GM19463 (cell line): ENCODE data around the gene STOML1.
"Not testable (repeated sequence)": the region's sequence is repeated elsewhere in the genome, so short reads cannot be mapped to it uniquely, and the experiment has no call there.

Experiments used
- ATAC-seq: cut with Tn5 transposase; IDR thresholded peaks from one replicate; pipeline ENCODE4 v1.9.1; 2021; ENCODE audit warnings: mild to moderate bottlenecking, moderate library complexity; ENCODE audit not compliant: unreplicated experiment

The STOML1 gene

DNA sequence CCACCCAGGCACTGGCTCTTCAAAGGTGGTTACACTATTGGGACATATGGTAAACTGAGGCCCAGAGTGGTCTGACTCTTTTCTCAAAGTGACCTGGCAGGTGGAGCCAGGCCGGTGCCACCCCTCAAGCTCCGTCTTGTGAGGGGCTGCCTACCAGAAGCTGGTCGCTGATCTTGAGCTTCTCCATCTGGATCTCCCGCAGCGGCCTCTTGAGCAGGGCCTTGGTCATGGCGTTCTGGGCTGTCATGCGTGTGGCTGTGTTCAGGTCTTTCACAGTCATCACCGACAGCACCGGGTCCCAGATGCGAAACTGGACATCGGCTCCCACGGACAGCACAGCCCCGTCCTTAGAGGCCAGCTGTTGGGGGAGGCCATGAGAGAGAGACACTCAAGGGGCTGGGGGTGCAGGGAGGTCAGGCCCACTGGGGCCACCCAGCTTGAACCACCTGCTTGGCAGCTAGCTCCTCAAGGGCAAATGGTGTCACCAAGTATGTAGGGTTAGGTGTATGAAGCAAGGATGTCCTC lies 3.6 kb downstream of the STOML1 start:
- ATAC-seq, result no peak

DNA sequence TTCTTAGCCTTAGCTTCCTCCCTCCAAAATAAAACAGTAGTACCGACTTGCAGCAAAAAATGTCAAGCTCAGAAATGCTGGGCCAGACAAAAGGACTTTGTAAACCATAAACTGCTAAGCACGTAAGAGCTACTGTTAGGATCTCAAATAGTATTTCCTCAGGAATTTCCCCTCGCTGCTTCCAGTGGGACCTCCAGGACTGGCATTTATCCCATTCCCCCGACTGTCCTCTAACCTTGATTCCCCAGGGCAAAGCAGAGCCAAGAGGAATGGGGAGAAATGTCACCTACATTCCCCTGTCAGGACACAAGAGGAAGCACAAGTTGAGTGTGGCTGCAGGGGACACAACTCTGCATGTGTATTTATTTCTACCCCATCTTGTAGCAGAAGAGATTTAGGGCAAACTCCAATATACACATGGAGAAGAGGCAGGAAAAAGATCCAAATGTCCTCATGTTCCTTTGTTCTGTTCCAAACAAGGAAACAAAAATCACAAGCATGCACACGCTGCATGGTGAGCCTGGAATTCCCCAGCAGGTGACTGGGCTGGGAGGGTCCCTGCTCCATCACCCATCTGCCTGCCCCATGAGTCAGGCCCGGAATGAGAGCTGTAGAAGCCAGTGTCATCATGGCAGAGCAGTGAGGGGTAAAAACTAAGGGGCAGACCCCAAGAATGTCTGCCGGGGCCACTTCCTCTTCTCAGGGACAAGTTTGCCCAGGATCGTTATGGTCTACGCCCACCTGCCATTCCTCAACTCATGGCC lies 4.2 kb downstream of the STOML1 start:
- ATAC-seq, result no peak

DNA sequence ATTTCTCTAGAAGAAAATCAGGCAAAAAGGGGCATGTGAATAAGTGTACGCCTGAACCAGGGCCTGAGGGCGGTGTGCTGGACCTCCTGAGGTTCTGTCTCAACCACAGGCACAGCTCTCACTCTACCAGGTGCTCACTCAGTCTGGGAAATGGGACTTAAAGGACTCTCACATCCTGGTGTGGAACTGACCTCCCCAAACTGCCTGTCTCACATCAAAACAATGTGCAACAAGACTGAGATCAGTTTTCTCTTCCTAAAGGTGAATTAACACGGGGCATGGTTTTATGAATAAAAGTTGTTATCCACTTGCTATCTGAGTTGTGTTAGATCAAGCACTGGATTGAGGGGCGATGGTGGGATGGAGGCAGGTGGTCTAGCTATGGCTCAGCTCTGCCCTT lies 4.8 kb downstream of the STOML1 start:
- ATAC-seq, result no peak

DNA sequence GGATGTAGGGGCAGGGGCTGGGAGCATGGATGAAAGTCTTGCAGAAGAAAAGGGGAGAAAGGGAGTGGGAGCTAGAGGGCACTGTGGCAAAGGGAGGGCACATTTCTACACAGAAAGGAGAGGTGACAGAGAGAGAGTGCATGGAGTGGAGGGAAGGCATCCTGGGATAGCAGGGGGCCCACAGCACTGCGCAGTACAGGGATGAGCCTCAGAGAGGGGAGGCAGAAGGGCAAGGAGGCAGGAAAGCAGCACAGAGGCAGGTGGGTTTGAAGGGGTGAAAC lies 5.4 kb downstream of the STOML1 start:
- ATAC-seq, result no peak

DNA sequence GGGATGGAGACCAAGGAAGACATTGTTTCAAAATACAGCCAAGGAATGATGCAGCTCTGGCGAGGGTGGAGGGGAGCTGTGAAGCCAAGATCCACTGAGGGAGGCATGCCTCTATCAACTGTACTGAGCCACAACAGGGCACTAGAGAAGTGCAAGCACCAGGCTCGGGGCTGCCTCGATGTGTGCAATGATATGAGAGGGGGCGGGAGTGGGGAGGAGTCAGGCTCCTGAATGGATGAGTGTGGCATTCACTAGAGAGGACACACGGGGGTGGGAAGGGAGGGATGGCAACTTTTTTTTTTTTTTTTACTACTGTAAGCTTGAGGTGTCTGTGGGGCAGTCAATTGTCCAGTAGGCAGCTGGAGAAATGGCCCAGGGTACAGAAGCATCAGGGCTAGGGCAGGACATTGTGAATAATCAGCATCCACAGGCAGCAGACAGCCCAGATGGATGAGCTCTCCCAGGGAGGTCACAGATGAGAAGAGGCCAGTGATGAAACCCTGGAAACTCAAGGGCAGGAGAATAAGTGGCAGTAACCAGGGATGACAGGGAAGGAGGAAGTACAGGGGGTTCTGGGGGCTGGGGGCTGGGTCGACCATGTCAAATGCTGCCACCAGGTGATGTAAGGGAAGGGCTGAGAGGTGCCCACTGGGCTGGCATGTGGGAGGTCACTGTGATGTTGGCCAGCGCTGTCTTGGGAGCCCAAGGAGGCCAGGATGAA lies 5.9 kb downstream of the STOML1 start:
- no peak for ATAC-seq

- no peak for ATAC-seq
These were observed 6.8 kb downstream of the STOML1 start for GRCh38 chr15:73985101-73985873.

GRCh38 chr15:73984208-73984979 lies 7.7 kb downstream of the STOML1 start:
- ATAC-seq, result no peak

DNA sequence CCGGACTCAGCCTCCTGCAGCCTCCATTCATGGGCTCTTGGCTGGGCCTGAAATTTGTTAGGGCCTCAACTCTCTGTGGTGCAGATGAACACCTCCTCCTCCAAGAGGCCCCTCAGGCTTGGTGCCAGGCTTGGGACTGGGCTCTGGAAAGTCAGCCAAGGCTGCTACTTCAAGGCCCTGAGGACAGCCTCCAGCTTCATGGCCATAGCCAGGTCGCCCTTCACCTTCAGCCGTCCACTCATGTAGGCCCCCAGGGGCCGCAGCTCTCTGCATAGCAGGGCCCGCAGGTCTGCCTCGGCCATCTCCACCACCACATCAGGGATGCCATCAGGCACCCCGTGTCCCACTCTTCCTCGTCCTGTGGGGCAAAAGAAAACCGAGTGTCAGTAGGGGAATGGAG lies 8.3 kb downstream of the STOML1 start:
- ATAC-seq, result no peak

- no peak for ATAC-seq
These were observed 8.8 kb downstream of the STOML1 start for GRCh38 chr15:73983211-73983727.

GRCh38 chr15:73982222-73982962 lies 9.7 kb downstream of the STOML1 start:
- peak; percentile 60 for ATAC-seq

GRCh38 chr15:73981761-73982221 lies 10.3 kb downstream of the STOML1 start:
- peak; percentile 20 for ATAC-seq

DNA sequence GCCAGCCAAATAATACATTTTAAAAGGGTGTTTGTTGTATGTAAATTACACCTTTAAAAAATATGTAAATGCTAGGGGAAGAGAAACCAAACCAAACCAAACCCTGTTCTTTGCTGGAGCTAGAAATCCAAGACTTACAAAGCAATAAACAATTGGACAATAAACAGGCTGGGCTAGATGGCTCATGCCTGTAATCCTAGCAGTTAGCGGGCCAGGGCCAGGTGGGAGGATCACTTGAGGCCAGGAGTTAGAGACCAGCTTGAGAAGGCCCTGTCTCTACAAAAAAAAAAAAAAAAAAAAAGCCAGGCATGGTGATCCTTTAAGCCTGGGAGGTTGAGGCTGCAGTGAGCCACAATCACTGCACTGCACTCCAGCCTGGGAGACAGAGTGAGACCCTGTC lies 12.5 kb downstream of the STOML1 start:
- ATAC-seq, result no peak

- no peak for ATAC-seq
These were observed 13.2 kb downstream of the STOML1 start for GRCh38 chr15:73978896-73979295.

- not testable (repeated sequence) for ATAC-seq
These were observed 16.5 kb downstream of the STOML1 start for GRCh38 chr15:73975440-73976125.

GRCh38 chr15:73973683-73974200 lies 18.4 kb downstream of the STOML1 start:
- not testable (repeated sequence) for ATAC-seq

DNA sequence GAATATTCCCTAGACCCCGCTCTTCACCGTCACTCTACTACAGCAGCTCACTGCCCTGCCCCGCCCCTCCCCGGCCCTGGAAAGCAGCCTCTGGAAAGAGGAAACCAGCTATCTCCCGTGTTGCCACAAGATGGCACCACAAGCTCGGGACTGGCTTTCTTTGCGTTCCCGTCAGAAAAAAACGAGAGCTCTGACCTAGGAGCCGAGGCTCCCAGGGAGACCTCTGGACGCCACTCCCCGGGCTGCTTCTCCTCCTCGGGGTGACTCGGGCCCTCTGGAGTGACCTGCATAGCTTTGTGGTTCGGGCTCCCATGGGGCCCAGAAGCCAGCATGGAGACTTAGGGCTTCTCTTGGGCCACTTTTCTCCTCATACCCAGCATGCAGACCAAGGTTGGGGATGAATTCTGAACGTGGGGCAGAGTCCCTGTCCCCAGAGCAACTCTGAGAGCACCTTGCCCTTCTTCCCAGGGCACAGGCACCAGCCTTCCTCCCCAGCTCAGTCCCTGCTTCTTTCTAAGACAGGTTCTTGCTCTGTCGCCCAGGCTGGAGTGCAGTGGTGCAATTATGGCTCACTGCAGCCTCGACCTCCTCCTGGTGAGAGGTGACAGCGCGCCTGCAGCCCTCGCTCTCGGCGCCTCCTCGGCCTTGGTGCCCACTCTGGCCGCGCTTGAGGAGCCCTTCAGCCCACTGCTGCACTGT lies 19.0 kb downstream of the STOML1 start:
- no peak for ATAC-seq

GRCh38 chr15:73969151-73969759 lies 22.8 kb downstream of the STOML1 start:
- no peak for ATAC-seq

DNA sequence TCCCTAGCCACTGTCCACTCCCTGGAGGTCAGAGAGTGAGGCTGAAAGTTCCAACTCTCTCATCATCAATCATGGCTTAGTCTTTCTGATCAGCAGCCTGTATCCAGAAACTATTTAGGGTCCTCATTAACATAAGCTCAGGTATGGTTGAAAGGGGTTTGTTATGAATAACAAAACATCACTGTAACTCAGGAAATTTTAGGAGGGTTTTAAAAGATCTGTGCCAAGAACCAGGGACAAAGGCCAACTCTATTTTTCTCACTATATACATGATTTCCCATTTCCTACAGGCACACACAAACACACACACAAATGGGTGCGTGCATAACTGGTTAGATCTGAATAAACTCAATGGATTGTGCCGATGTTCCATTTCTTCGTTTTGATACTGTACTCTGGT lies 23.6 kb downstream of the STOML1 start:
- ATAC-seq, result no peak
